Posterior cingulate gyrus (tissue), 11 donors: ENCODE results near the gene CPPED1.
A peak's percentile ranks its signal among the peaks of the same experiment; 100 is the strongest.
"Not testable (repeated sequence)": the region's sequence is repeated elsewhere in the genome, so short reads cannot be mapped to it uniquely, and the experiment has no call there.

ENCODE experiments used
- DNase-seq, 10 donors: peaks; one replicate each; pipeline versions ENCODE4 v3.0.0 to v3.0.0-alpha.2; 2020 to 2021; ENCODE audit warnings: mixed read lengths in 3 of 10
- intact Hi-C: fragments of 100-400 bp; cut with DNase I; formaldehyde crosslinking; loops from one replicate; pipeline ENCODE4 v1.15.1; 2023

Gene CPPED1

GRCh38 chr16:12773221-12773620, 30.5 kb downstream of the CPPED1 start:
- no peak for DNase-seq
- intact Hi-C loops, result no loop called here

- intact Hi-C loops, result no loop called here
- peak in 1 of 10 donors; percentile 29 for DNase-seq
Observed at GRCh38 chr16:12771341-12771798, 32.3 kb downstream of the CPPED1 start.

- no peak for DNase-seq
- intact Hi-C loops, result no loop called here
Observed at GRCh38 chr16:12769525-12769924, 34.2 kb downstream of the CPPED1 start.

GRCh38 chr16:12767897-12768296, 35.8 kb downstream of the CPPED1 start:
- DNase-seq, result no peak
- intact Hi-C loops, result no loop called here

- intact Hi-C loops, result no loop called here
- no peak for DNase-seq
Observed at GRCh38 chr16:12766853-12767252, 36.8 kb downstream of the CPPED1 start.

GRCh38 chr16:12766208-12766607, 37.5 kb downstream of the CPPED1 start:
- intact Hi-C loops, DNase-seq: not testable (repeated sequence)

GRCh38 chr16:12764813-12765488, 38.7 kb downstream of the CPPED1 start:
- intact Hi-C loops, result no loop called here
- no peak for DNase-seq

DNA sequence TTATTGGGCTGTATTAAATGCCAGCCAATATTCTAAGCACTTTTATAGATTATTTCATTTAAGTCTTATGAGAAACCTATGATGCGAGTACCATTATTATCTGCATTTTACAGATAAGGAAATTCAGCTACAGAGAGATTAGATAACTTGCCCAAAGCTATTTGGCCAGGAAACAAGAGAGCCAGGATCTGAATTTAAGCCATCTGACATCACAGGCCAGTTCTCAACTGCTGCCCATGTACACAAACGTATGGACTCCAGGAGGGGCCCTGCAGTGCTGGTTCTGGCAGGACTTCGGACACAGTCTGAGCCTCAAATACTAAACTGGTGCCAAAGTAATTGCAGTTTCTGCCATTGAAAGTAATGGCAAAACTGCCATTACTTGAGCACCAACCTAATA, 40.2 kb downstream of the CPPED1 start:
- intact Hi-C loops, result no loop called here
- DNase-seq, result no peak

- DNase-seq, result no peak
- intact Hi-C loops, result no loop called here
Observed at GRCh38 chr16:12760819-12761611, 42.7 kb downstream of the CPPED1 start.

DNA sequence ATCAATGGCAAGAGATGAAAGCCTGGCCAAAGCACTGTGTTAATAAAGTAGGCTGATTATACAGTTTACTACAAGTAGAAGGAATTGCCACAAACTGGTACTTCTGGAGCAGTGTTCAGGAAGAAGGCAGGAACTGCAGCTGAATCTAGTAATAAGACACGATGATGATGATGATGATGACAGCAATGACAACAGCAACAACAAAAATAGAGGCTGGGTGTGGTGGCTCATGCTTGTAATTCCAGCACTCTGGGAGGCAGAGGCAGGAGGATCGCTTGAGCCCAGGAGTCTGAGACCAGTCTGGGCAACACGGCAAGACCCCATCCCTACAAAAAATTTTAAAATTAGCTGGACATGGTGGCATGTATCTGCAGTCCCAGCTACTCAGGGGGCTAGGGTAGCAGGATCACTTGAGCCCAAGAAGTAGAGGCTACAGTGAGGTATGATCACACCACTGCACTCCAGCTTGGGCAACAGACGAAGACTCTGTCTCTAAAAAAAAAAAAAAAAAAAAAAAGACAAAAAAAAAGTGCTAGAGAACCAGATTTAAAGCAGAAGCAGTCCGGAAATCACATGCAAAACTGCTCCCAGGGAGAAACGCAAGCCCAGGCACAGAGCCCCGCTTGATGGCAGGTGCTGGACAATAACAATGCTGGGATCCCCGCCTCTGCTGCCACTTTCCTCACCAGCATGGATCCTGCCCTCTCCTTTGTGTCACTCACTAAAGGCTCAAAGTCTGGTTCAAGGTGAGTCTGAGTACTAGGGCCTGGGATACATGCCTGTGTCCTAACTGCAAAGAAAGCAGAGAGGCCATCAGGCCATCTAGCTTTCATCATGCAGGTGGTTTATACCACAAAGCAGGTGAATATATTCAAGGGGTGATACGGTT, 44.8 kb downstream of the CPPED1 start:
- intact Hi-C loops, result no loop called here
- DNase-seq, result no peak

- intact Hi-C loops, result no loop called here
- no peak for DNase-seq
Observed at GRCh38 chr16:12758031-12758669, 45.5 kb downstream of the CPPED1 start.

DNA sequence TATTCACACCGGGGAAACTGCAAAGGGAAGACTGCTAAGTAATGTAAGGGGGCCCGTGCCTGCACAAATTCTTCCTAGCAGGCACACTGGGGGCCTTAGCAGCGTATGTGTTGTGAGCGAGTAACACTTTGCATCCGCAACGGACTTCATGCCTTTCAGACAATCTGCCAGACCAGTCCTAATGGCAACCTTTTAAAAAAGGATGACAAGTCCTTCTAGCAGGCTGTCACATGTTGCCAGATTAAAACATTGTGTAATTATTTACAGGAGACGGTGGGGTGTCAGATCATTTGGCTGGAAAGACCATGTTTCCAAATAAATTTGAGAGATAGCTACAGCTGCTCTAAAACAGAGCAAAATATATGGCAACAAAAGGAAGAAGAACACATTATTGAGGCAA, 46.1 kb downstream of the CPPED1 start:
- DNase-seq, result no peak
- intact Hi-C loops, result no loop called here

GRCh38 chr16:12754824-12755543, 48.7 kb downstream of the CPPED1 start:
- DNase-seq, result no peak
- intact Hi-C loops, result no loop called here

- intact Hi-C loops, result no loop called here
- no peak for DNase-seq
Observed at GRCh38 chr16:12753203-12754023, 50.3 kb downstream of the CPPED1 start.

GRCh38 chr16:12752159-12752558, 51.5 kb downstream of the CPPED1 start:
- DNase-seq, result no peak
- intact Hi-C loops, result no loop called here

DNA sequence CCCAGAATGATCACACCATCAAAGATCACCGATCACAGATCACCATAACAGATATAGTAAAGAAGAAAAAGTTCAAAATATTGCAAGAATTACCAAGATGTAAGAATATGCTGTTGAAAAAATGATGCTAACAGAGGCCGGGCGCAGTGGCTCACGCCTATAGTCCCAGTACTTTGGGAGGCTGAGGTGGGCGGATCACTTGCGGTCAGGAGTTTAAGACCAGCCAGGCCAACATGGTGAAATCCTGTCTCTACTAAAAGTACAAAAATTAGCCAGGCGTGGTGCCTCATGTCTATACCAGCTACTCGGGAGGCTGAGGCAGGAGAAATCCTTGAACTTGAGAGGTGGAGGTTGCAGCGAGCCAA, 53.2 kb downstream of the CPPED1 start:
- intact Hi-C loops, result no loop called here
- DNase-seq, result no peak

DNA sequence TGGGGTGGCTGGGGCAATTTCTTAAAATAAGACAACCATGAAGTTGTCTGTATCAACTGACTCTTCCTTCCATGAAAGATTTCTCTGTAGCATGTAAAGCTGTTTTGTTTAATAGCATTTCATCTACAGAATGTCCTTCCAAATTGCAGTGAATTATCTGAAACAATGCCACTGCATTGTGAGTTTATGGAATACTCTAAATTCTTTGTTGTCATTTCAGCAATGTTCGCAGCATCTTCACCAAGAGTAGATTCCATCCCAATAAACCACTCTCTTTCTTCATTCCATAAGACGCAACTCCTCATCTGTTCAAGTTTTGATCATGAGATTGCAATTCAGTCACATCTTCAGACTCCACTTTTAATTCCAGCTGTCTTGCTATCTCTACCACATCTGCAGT, 54.6 kb downstream of the CPPED1 start:
- intact Hi-C loops, result no loop called here
- DNase-seq, result no peak

- DNase-seq, result no peak
- intact Hi-C loops, result no loop called here
Observed at GRCh38 chr16:12747827-12748226, 55.9 kb downstream of the CPPED1 start.

DNA sequence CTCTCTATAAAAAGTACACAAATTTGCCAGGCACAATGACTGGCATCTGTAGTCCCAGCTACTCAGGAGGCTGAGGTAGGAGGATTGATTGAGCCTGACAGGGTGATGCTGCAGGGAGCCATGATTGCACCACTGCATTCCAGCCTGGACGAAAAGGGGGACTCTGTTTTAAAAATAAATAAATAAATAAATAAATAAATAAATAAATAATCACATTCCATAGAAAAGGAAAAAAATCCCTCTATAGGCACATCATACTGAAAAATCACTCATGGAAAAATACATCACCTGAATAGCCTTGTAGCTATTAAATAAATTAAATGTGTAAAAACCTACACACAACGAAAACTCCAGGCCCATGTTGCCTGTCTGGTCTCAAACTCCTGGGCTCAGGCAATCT, 56.4 kb downstream of the CPPED1 start:
- intact Hi-C loops, result no loop called here
- no peak for DNase-seq
